Neural cell (in vitro differentiated cells): ENCODE data around the gene GRIN3B. TPM values are rescaled to one million over a fixed set of nuclear protein-coding genes. Genes with fewer than 3 reads are reported as not detected.

Source experiments
- H2AFZ ChIP-seq: fragments of 200-600, 300-800 bp; sonication (generic), shearing (Covaris generic); 2 replicates; pipeline ENCODE4 v1.6.0; 2014; ENCODE audit warnings: low read depth, mild to moderate bottlenecking, antibody characterized with exemption, low read length, moderate library complexity
- H3F3A ChIP-seq: fragments of 200-600 bp; shearing (Covaris generic); 2 replicates; pipeline ENCODE4 v1.6.1; 2016; ENCODE audit warnings: mild to moderate bottlenecking, moderate library complexity, mixed read lengths, antibody characterized with exemption, low read length; ENCODE audit not compliant: insufficient read depth, poor library complexity, severe bottlenecking
- H3K27ac ChIP-seq: fragments of 200-600, 300-800 bp; sonication (generic), shearing (Covaris generic); 2 replicates; pipeline ENCODE4 v1.5.1; 2014; ENCODE audit warnings: mild to moderate bottlenecking, low read length, moderate library complexity
- H3K27me3 ChIP-seq: fragments of 300-800, 200-600 bp; sonication (generic), shearing (Covaris generic); 2 replicates; pipeline ENCODE4 v1.6.0; 2014; ENCODE audit warnings: mild to moderate bottlenecking, low read depth, low read length, moderate library complexity; ENCODE audit not compliant: insufficient read depth
- H3K36me3 ChIP-seq: fragments of 300-800, 200-600 bp; sonication (generic), shearing (Covaris generic); 2 replicates; pipeline ENCODE4 v1.5.1; 2014; ENCODE audit warnings: mild to moderate bottlenecking, antibody characterized with exemption, low read length, moderate library complexity; ENCODE audit not compliant: insufficient read depth
- H3K4me2 ChIP-seq: fragments of 300-800, 200-600 bp; sonication (generic), shearing (Covaris generic); 2 replicates; pipeline ENCODE4 v1.6.0; 2014; ENCODE audit warnings: mild to moderate bottlenecking, low read length
- H3K4me3 ChIP-seq: fragments of 300-800, 200-600 bp; sonication (generic), shearing (Covaris generic); 2 replicates; pipeline ENCODE4 v1.5.1; 2014; ENCODE audit warnings: mild to moderate bottlenecking, low read length, moderate library complexity
- H3K79me2 ChIP-seq: fragments of 200-600 bp; shearing (Covaris generic); replicated peaks from 2 replicates; pipeline ENCODE4 v1.6.0; 2014; ENCODE audit warnings: mild to moderate bottlenecking, low read length, moderate library complexity; ENCODE audit not compliant: insufficient read depth
- H3K9ac ChIP-seq: fragments of 300-800, 200-600 bp; sonication (generic), shearing (Covaris generic); 2 replicates; pipeline ENCODE4 v1.6.1; 2016; ENCODE audit warnings: mild to moderate bottlenecking, low read length, mixed read lengths
- H3K9me2 ChIP-seq: fragments of 200-600 bp; shearing (Covaris generic); 2 replicates; pipeline ENCODE4 v1.6.1; 2016; ENCODE audit warnings: mild to moderate bottlenecking, low read length, mixed read lengths; ENCODE audit not compliant: insufficient read depth
- H3K9me3 ChIP-seq: fragments of 200-600, 300-800 bp; sonication (generic), shearing (Covaris generic); 2 replicates; pipeline ENCODE4 v1.6.1; 2016; ENCODE audit warnings: mild to moderate bottlenecking, mixed run types, low read length, moderate library complexity, mixed read lengths
- H4K20me1 ChIP-seq: fragments of 200-600 bp; shearing (Covaris generic); 2 replicates; pipeline ENCODE4 v1.6.1; 2016; ENCODE audit warnings: mild to moderate bottlenecking, mixed run types; ENCODE audit not compliant: insufficient read depth
- EP300 ChIP-seq: fragments of 450-650 bp; conservative IDR thresholded peaks from 2 replicates; pipeline ENCODE4 v1.6.1; 2014; ENCODE audit warnings: antibody characterized with exemption, mild to moderate bottlenecking, moderate library complexity; ENCODE audit not compliant: poor library complexity, severe bottlenecking
- EZH2 ChIP-seq: fragments of 200-600, 300-800 bp; shearing (Covaris generic), sonication (generic); IDR thresholded peaks from 2 replicates; pipeline ENCODE4 v1.6.1; 2014; ENCODE audit warnings: antibody characterized with exemption, low read length, borderline replicate concordance, mild to moderate bottlenecking; ENCODE audit not compliant: insufficient read depth, poor library complexity, severe bottlenecking
- MXI1 ChIP-seq: fragments of 450-650 bp; conservative IDR thresholded peaks from 2 replicates; pipeline ENCODE4 v1.6.1; 2014; ENCODE audit warnings: antibody characterized with exemption, mild to moderate bottlenecking; ENCODE audit not compliant: poor library complexity, severe bottlenecking
- POLR2AphosphoS5 ChIP-seq: IDR thresholded peaks from 2 replicates; pipeline ENCODE4 v1.6.1; 2012
- RAD21 ChIP-seq: fragments of 450-650 bp; conservative IDR thresholded peaks from 2 replicates; pipeline ENCODE4 v1.6.1; 2014; ENCODE audit warnings: antibody characterized with exemption, mild to moderate bottlenecking, moderate library complexity
- SMC3 ChIP-seq: fragments of 450-650 bp; conservative IDR thresholded peaks from 2 replicates; pipeline ENCODE4 v1.6.1; 2014; ENCODE audit warnings: antibody characterized with exemption, mild to moderate bottlenecking, moderate library complexity; ENCODE audit not compliant: poor library complexity
- TAF1 ChIP-seq: IDR thresholded peaks from 2 replicates; pipeline ENCODE4 v1.6.1; 2012; ENCODE audit warnings: low read depth
- polyA plus RNA-seq: library from polyadenylated mRNA; depleted of rRNA; stranded (reverse); fragments of >200 nt; gene quantifications from 2 replicates; pipeline ENCODE4 v1.2.3, GENCODE V29; 2014
- TF ChIP-seq, protein P1 (sequence below): fragments of 450-650 bp; IDR thresholded peaks from 2 replicates; pipeline ENCODE4 v1.5.1; 2014; ENCODE audit warnings: antibody characterized with exemption, mild to moderate bottlenecking, moderate library complexity; ENCODE audit not compliant: poor library complexity, severe bottlenecking
- TF ChIP-seq, protein P2 (sequence below): IDR thresholded peaks from 2 replicates; pipeline ENCODE4 v1.6.1; 2012; ENCODE audit warnings: borderline replicate concordance

Gene GRIN3B
- polyA plus RNA-seq, 1 donor from 2014 or later = 0.46 TPM

DNA sequence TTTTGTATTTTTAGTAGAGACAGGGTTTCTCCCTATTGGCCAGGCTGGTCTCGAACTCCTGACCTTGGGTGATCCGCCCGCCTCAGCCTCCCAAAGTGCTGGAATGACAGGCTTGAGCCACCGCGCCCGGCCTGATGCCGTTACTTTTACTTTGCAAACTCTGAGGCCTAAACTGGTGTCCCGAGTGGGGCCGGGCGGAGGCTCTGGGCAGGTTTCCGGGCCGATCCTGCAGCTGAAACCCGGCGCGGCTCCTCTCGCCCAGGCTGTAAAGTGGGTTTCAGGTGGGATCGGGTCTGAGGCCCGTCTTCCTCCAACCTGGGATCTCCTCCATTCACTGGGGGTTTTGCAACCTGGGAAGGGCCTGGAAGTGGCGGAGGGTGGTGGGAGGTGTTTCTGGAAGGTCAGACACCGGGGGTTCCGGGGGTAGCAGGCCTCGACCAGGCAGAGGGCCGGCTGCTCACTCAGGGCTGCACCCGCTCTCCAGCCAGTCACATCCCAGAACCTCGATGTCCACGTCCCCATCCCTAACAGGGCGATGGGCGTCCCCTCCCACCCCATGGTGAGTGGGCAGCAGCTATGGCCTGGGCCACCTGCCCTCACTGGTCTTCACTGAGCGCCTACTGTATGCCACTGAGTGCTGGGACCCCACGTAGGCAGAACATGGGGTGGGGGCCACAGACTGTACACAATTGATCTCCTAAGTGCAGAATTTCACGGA lies 37.4 kb upstream of the GRIN3B start:
- Histone ChIP-seq H3K9me3 (no peaks in the 10 kb centered on the region), H3K27ac (no peak overlapping the region), H4K20me1 (no peaks in the 10 kb centered on the region), H3F3A (no peaks in the 10 kb centered on the region), H3K4me2 (no peak overlapping the region), H3K36me3 (peaks cover 24% of the 10 kb centered on the region), H3K9ac (no peak overlapping the region), H3K79me2 (no peaks in the 10 kb centered on the region), H2AFZ (no peak overlapping the region), H3K4me3 (no peak overlapping the region), H3K27me3 (no peaks in the 10 kb centered on the region), H3K9me2 (no peaks in the 10 kb centered on the region)
- TF ChIP-seq EP300 = no peak
- TF ChIP-seq POLR2AphosphoS5 = no peak
- no peak for TF ChIP-seq SMC3
- TF ChIP-seq, protein P1, sequence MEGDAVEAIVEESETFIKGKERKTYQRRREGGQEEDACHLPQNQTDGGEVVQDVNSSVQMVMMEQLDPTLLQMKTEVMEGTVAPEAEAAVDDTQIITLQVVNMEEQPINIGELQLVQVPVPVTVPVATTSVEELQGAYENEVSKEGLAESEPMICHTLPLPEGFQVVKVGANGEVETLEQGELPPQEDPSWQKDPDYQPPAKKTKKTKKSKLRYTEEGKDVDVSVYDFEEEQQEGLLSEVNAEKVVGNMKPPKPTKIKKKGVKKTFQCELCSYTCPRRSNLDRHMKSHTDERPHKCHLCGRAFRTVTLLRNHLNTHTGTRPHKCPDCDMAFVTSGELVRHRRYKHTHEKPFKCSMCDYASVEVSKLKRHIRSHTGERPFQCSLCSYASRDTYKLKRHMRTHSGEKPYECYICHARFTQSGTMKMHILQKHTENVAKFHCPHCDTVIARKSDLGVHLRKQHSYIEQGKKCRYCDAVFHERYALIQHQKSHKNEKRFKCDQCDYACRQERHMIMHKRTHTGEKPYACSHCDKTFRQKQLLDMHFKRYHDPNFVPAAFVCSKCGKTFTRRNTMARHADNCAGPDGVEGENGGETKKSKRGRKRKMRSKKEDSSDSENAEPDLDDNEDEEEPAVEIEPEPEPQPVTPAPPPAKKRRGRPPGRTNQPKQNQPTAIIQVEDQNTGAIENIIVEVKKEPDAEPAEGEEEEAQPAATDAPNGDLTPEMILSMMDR = no peak
- TF ChIP-seq RAD21 = no peak
- no peak for TF ChIP-seq TAF1
- no peak for TF ChIP-seq MXI1

DNA sequence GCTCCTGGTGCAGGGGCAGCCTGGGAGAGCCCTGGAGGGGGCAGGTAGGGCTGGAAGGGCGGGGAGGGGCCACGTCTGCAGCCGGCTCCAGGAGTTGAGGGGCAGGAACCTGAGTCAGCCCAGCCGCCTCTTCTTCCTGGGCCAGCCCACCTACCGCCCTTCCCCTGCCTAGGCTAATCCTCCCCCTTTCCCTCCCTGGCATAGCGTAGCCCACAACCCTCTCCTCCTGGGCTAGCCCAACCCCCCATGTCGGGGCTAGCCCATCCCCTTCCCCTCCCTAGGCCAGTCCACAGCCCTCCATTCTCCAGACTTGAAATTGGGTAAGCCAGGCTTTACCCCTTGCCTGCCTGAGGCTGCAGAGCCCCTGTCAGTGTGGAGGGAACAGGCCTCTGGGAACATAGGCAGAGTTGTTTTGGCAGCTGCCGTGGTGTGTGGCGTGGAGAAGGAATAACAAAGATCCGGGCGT lies 36.7 kb upstream of the GRIN3B start:
- Histone ChIP-seq H3K9me3 (no peaks in the 10 kb centered on the region), H4K20me1 (no peaks in the 10 kb centered on the region), H3K27me3 (no peaks in the 10 kb centered on the region), H3K9me2 (no peaks in the 10 kb centered on the region), H3K4me2 (no peak overlapping the region), H2AFZ (no peak overlapping the region), H3K36me3 (peaks cover 27% of the 10 kb centered on the region), H3F3A (no peaks in the 10 kb centered on the region), H3K27ac (no peak overlapping the region), H3K9ac (no peak overlapping the region), H3K79me2 (no peaks in the 10 kb centered on the region), H3K4me3 (no peak overlapping the region)
- no peak for TF ChIP-seq EZH2
- no peak for TF ChIP-seq RAD21
- no peak for TF ChIP-seq SMC3
- no peak for TF ChIP-seq MXI1
- TF ChIP-seq TAF1 = no peak
- TF ChIP-seq, protein P1 = no peak
- no peak for TF ChIP-seq POLR2AphosphoS5
- no peak for TF ChIP-seq EP300
- TF ChIP-seq, protein P2, sequence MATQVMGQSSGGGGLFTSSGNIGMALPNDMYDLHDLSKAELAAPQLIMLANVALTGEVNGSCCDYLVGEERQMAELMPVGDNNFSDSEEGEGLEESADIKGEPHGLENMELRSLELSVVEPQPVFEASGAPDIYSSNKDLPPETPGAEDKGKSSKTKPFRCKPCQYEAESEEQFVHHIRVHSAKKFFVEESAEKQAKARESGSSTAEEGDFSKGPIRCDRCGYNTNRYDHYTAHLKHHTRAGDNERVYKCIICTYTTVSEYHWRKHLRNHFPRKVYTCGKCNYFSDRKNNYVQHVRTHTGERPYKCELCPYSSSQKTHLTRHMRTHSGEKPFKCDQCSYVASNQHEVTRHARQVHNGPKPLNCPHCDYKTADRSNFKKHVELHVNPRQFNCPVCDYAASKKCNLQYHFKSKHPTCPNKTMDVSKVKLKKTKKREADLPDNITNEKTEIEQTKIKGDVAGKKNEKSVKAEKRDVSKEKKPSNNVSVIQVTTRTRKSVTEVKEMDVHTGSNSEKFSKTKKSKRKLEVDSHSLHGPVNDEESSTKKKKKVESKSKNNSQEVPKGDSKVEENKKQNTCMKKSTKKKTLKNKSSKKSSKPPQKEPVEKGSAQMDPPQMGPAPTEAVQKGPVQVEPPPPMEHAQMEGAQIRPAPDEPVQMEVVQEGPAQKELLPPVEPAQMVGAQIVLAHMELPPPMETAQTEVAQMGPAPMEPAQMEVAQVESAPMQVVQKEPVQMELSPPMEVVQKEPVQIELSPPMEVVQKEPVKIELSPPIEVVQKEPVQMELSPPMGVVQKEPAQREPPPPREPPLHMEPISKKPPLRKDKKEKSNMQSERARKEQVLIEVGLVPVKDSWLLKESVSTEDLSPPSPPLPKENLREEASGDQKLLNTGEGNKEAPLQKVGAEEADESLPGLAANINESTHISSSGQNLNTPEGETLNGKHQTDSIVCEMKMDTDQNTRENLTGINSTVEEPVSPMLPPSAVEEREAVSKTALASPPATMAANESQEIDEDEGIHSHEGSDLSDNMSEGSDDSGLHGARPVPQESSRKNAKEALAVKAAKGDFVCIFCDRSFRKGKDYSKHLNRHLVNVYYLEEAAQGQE = no peak
